HCT116 (cell line): ENCODE data around the gene PRRT2. TPM values are rescaled to one million over a fixed set of nuclear protein-coding genes. Genes with fewer than 3 reads are reported as not detected.

Experiments
- ATAC-seq: fragments of 200-7000 bp; cut with Tn5 transposase; 2 replicates; pipeline ENCODE4 v1.9.1; 2020; ENCODE audit warnings: mild to moderate bottlenecking, moderate library complexity
- BruUV-seq: library from RNA; stranded (reverse); fragments of 400-500 nt; replicated peaks from 2 replicates; lab custom pipeline; 2021; lab: Mats Ljungman, UMichigan
- CTCF ChIA-PET: fragments of 300-600 bp; sonication (Branson Sonifier 250); formaldehyde crosslinking; loops from one replicate; lab custom pipeline; 2021; ENCODE audit warnings: antibody characterized with exemption; lab: Charles Lee
- POLR2A ChIA-PET: fragments of 300-600, 350-600 bp; sonication (Branson Sonifier 250); formaldehyde crosslinking; loops from one replicate; lab custom pipeline; 2021; ENCODE audit warnings: antibody characterized with exemption; lab: Charles Lee
- RAD21 ChIA-PET, 2 experiments: fragments of 300-600 bp; sonication (Branson Sonifier 250); formaldehyde crosslinking; loops; one replicate each; lab custom pipeline; 2023; ENCODE audit warnings: low total read pairs in 2 of 2; ENCODE audit not compliant: uncharacterized antibody in 2 of 2, unreplicated experiment in 2 of 2, low non-redundant PET in 1 of 2; lab: Charles Lee
- DNase-seq: peaks from one replicate; pipeline ENCODE4 v3.0.0-alpha.2; 2010; ENCODE audit warnings: low read depth, low spot score
- H2AFZ ChIP-seq: fragments of 200-600 bp; shearing (Covaris generic), sonication (generic); 2 replicates; pipeline ENCODE4 v1.6.1; 2017; ENCODE audit warnings: low read depth, mixed run types, mixed read lengths, antibody characterized with exemption, low read length; ENCODE audit not compliant: poor library complexity, severe bottlenecking
- H3K27ac ChIP-seq: 2 replicates; pipeline ENCODE4 v1.5.1; 2012; ENCODE audit warnings: low read depth, low read length
- H3K27me3 ChIP-seq: fragments of 200-600 bp; sonication (generic); 2 replicates; pipeline ENCODE4 v1.6.1; 2016; ENCODE audit warnings: mixed run types, low read length, mixed read lengths; ENCODE audit not compliant: insufficient read depth
- H3K36me3 ChIP-seq, 2 experiments: fragments of 200-500 bp in 1 of 2; fragments of 200-600 bp in 1 of 2; sonication (Bioruptor generic) in 1 of 2; sonication (generic) in 1 of 2; 2 replicates each; pipeline versions ENCODE4 v1.5.1 to v1.6.1; 2014 to 2016; ENCODE audit warnings: low read length in 2 of 2, inconsistent platforms in 1 of 2, mixed read lengths in 1 of 2, mixed run types in 1 of 2; ENCODE audit not compliant: insufficient read depth in 2 of 2, control insufficient read depth in 1 of 2
- H3K4me1 ChIP-seq, 2 experiments: fragments of 200-600 bp in 1 of 2; sonication (generic) in 1 of 2; 2 replicates each; pipeline versions ENCODE4 v1.5.1 to v1.6.1; 2012 to 2017; ENCODE audit warnings: low read length in 2 of 2, inconsistent platforms in 1 of 2, mild to moderate bottlenecking in 1 of 2, mixed read lengths in 1 of 2, mixed run types in 1 of 2, moderate library complexity in 1 of 2; ENCODE audit not compliant: insufficient read depth in 2 of 2, control insufficient read depth in 1 of 2
- H3K4me2 ChIP-seq: fragments of 200-600 bp; sonication (generic); 2 replicates; pipeline ENCODE4 v1.6.1; 2017; ENCODE audit warnings: mixed run types, low read length, mixed read lengths
- H3K4me3 ChIP-seq, 2 experiments: fragments of 200-600 bp in 1 of 2; sonication (generic) in 1 of 2; replicated peaks in 1 of 2; 2 replicates each; pipeline ENCODE4 v1.5.1; 2011 to 2016; ENCODE audit warnings: low read length in 2 of 2, control low read depth in 1 of 2, low read depth in 1 of 2, mild to moderate bottlenecking in 1 of 2, mixed read lengths in 1 of 2, mixed run types in 1 of 2
- H3K79me2 ChIP-seq: fragments of 200-600 bp; sonication (generic); 2 replicates; pipeline ENCODE4 v1.6.1; 2017; ENCODE audit warnings: mild to moderate bottlenecking, mixed run types, low read length, moderate library complexity, mixed read lengths; ENCODE audit not compliant: insufficient read depth
- H3K9ac ChIP-seq: fragments of 200-600 bp; sonication (generic); 2 replicates; pipeline ENCODE4 v1.6.1; 2016; ENCODE audit warnings: low read length, mixed read lengths
- H3K9me2 ChIP-seq: fragments of 200-600 bp; sonication (generic), shearing (Covaris generic); 2 replicates; pipeline ENCODE4 v1.6.1; 2017; ENCODE audit warnings: mixed run types, mild to moderate bottlenecking, moderate library complexity; ENCODE audit not compliant: insufficient read depth
- H3K9me3 ChIP-seq, 2 experiments: fragments of 200-500 bp in 1 of 2; fragments of 200-600 bp in 1 of 2; sonication (Bioruptor generic) in 1 of 2; sonication (generic) in 1 of 2; 2 replicates each; pipeline ENCODE4 v1.6.1; 2014 to 2017; ENCODE audit warnings: low read length in 2 of 2, mixed read lengths in 2 of 2, inconsistent platforms in 1 of 2, low read depth in 1 of 2, mild to moderate bottlenecking in 1 of 2, mixed run types in 1 of 2, moderate library complexity in 1 of 2; ENCODE audit not compliant: control insufficient read depth in 1 of 2, insufficient read depth in 1 of 2
- H4K20me1 ChIP-seq: fragments of 200-600 bp; sonication (generic), shearing (Covaris generic); 2 replicates; pipeline ENCODE4 v1.6.1; 2017; ENCODE audit warnings: mixed run types, mild to moderate bottlenecking, moderate library complexity; ENCODE audit not compliant: insufficient read depth
- CEBPB ChIP-seq: IDR thresholded peaks from 2 replicates; pipeline ENCODE4 v1.6.1; 2012; ENCODE audit warnings: low read depth
- CTCF ChIP-seq, 3 experiments: fragments of 200-600 bp in 1 of 3; sonication (generic) in 1 of 3; IDR thresholded peaks in 2 of 3; conservative IDR thresholded peaks in 1 of 3; 2 replicates each; pipeline ENCODE4 v1.5.1; 2012 to 2017; ENCODE audit warnings: low read depth in 2 of 3, low read length in 2 of 3, antibody characterized with exemption in 1 of 3, borderline replicate concordance in 1 of 3, control low read depth in 1 of 3, mild to moderate bottlenecking in 1 of 3, mixed read lengths in 1 of 3, mixed run types in 1 of 3, moderate library complexity in 1 of 3; ENCODE audit not compliant: insufficient read depth in 1 of 3
- EGR1 ChIP-seq: IDR thresholded peaks from 2 replicates; pipeline ENCODE4 v1.6.1; 2012; ENCODE audit warnings: low read depth
- ELF1 ChIP-seq: IDR thresholded peaks from 2 replicates; pipeline ENCODE4 v1.6.1; 2012; ENCODE audit warnings: low read depth, borderline replicate concordance
- EZH2phosphoT487 ChIP-seq: fragments of 200-600 bp; IDR thresholded peaks from 2 replicates; pipeline ENCODE4 v1.6.1; 2018; ENCODE audit warnings: antibody characterized with exemption, borderline replicate concordance
- JUND ChIP-seq: IDR thresholded peaks from 2 replicates; pipeline ENCODE4 v1.6.1; 2012
- POLR2AphosphoS5 ChIP-seq: IDR thresholded peaks from 2 replicates; pipeline ENCODE4 v1.6.1; 2011; ENCODE audit warnings: mild to moderate bottlenecking, low read depth, low read length, moderate library complexity
- RAD21 ChIP-seq: IDR thresholded peaks from 2 replicates; pipeline ENCODE4 v1.6.1; 2012; ENCODE audit warnings: low read depth, mild to moderate bottlenecking
- SRF ChIP-seq: IDR thresholded peaks from 2 replicates; pipeline ENCODE4 v1.6.1; 2012; ENCODE audit warnings: low read depth
- YY1 ChIP-seq: IDR thresholded peaks from 2 replicates; pipeline ENCODE4 v1.6.1; 2011; ENCODE audit warnings: low read length, low read depth, moderate library complexity, mild to moderate bottlenecking; ENCODE audit not compliant: insufficient replicate concordance; ENCODE audit errors: extremely low read depth
- ZFX ChIP-seq: fragments of 450-650 bp; IDR thresholded peaks from 2 replicates; pipeline ENCODE4 v1.6.1; 2017
- intact Hi-C: fragments of 100-400 bp; cut with micrococcal nuclease; formaldehyde crosslinking; loops from 2 replicates; pipeline ENCODE4 v1.10.0; 2022
- total RNA-seq: library from RNA; stranded (reverse); gene quantifications from one replicate; pipeline ENCODE4 v1.2.1, GENCODE V29; 2021; ENCODE audit not compliant: unreplicated experiment

Gene PRRT2
- total RNA-seq, 1 experiment from 2014 or later: 4.0 TPM

DNA sequence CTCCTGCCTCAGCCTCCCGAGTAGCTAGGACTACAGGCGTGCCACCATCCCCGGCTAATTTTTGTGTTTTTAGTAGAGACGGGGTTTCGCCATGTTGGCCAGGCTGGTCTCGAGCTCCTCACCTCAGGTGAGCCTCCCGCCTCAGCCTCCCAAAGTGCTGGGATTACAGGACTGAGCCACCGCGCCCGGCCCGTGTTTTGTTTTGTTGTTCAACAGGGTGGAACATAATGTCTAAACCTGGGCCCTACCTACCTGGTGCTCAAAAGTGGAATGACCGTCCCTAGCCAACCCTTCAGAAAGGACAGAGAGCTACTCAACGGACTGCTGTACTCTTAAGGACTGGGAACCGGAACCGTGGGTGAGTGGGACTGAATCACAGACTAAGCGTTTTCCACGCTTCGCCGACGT, 22.2 kb upstream of the PRRT2 start:
- peaks cover 13 to 21% of the 10 kb centered on the region in 2 experiments for H3K4me1 ChIP-seq
- H2AFZ ChIP-seq: no peak overlapping the region
- peaks cover 42% of the 10 kb centered on the region for H3K79me2 ChIP-seq
- ATAC-seq (peak; percentile 39), DNase-seq (no peak)
- H4K20me1 ChIP-seq: no peaks in the 10 kb centered on the region
- H3K4me2 ChIP-seq: peak overlapping the region; percentile 91
- no TSS peak for BruUV-seq
- POLR2A ChIA-PET: interaction anchor here (0.6 to 2.1 kb wide), 10 partner anchors 9 to 28 kb away, joined by 3 to 10 read pairs (median 4); partner anchors contain the start of gene PAGR1
- H3K9ac ChIP-seq: peak overlapping the region; percentile 99
- peaks cover 0 to 8% of the 10 kb centered on the region in 2 experiments; a peak in 1 of 4 replicates for H3K36me3 ChIP-seq
- H3K4me3 ChIP-seq: peak overlapping the region; percentile 90 to 99
- TF ChIP-seq EZH2phosphoT487: no peak
- TF ChIP-seq YY1: no peak
- TF ChIP-seq ZFX: no peak
- no peak for TF ChIP-seq EGR1
- no peak for TF ChIP-seq POLR2AphosphoS5
- no peak for TF ChIP-seq JUND
- TF ChIP-seq CTCF (IDR thresholded peaks at IDR 0.05 in 2 of 3, conservative IDR thresholded peaks at IDR 0.05 in 1 of 3; ENCODE audit: borderline replicate concordance in 1 of 3, insufficient read depth in 1 of 3, low read depth in 2 of 3, low read length in 2 of 3): no peak
- TF ChIP-seq CEBPB: no peak
- no peak for TF ChIP-seq ELF1
- no peak for TF ChIP-seq RAD21
- TF ChIP-seq SRF: no peak
- no peaks in the 10 kb centered on the region for H3K27me3 ChIP-seq
- H3K27ac ChIP-seq: peak overlapping the region; percentile 80
- no peaks in the 10 kb centered on the region for H3K9me3 ChIP-seq
- H3K9me2 ChIP-seq: no peaks in the 10 kb centered on the region
- intact Hi-C loops: loop anchor here (2.0 kb wide), 1 partner anchor 15 kb away; no protein-coding TSS in a partner anchor
- CTCF ChIA-PET: interaction anchor here (0.5 to 1.6 kb wide), 10 partner anchors 10 to 89 kb away, joined by 3 to 14 read pairs (median 4); no protein-coding TSS in a partner anchor
- RAD21 ChIA-PET: interaction anchor here (1.3 to 1.6 kb wide), 2 partner anchors 14 to 89 kb away, joined by 3 read pairs; no protein-coding TSS in a partner anchor
